ENCODE measurements around the gene UCP2.

DNA sequence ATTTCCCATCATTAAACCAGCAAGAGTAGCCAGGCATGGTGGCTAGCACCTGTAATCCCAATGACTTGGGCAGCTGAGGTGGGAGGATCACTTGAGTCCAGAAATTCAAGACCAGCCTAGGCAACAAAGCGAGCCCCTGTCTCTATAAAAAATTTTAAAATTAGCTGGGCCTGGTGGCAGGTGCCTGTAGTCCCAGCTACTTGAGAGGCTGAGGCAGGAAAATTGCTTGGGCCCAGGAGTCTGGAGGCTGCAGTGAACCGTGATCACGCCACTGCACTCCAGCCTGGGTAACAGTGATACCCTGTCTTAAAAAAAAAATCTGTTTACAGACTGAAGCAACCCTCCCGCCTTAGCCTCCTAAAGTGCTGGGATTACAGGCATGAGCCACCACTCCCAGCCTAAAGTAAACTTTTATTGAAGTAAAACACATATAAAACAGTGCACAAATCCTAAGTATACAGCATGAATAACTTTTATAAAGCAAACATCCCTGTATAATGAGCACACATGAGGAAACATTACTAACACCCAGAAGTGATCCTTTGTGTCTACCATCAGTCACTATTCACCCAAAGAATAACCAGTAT, 13.6 kb upstream of the UCP2 start:
- TF ChIP-seq, protein P1, sequence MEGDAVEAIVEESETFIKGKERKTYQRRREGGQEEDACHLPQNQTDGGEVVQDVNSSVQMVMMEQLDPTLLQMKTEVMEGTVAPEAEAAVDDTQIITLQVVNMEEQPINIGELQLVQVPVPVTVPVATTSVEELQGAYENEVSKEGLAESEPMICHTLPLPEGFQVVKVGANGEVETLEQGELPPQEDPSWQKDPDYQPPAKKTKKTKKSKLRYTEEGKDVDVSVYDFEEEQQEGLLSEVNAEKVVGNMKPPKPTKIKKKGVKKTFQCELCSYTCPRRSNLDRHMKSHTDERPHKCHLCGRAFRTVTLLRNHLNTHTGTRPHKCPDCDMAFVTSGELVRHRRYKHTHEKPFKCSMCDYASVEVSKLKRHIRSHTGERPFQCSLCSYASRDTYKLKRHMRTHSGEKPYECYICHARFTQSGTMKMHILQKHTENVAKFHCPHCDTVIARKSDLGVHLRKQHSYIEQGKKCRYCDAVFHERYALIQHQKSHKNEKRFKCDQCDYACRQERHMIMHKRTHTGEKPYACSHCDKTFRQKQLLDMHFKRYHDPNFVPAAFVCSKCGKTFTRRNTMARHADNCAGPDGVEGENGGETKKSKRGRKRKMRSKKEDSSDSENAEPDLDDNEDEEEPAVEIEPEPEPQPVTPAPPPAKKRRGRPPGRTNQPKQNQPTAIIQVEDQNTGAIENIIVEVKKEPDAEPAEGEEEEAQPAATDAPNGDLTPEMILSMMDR (conservative IDR thresholded peaks at IDR 0.05; ENCODE audit: low read length), result no peak
- TF ChIP-seq EZH2phosphoT487 (IDR thresholded peaks at IDR 0.05; ENCODE audit: borderline replicate concordance), result no peak

Measured in Loucy (cell line).